ENCODE measurements around the gene STIP1. TPM values are rescaled to one million over a fixed set of nuclear protein-coding genes. Genes with fewer than 3 reads are reported as not detected.

STIP1 gene
- total and polyA plus RNA-seq, 10 of the 15 experiments (the other 5 are each of a cell fraction or from before 2014, with no cell fraction given): 25.2 to 291 (median 191) TPM

DNA sequence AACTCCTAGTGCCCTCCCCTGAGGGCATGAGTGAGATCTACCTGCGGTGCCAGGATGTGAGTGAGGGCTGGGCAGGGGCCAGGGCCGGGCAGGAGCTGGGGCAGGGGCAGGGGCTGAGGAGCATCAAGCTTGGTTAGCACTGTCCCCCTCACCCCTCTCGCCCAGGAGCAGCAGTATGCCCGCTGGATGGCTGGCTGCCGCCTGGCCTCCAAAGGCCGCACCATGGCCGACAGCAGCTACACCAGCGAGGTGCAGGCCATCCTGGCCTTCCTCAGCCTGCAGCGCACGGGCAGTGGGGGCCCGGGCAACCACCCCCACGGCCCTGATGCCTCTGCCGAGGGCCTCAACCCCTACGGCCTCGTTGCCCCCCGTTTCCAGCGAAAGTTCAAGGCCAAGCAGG is 34.3 kb downstream of the STIP1 start:
- CTCF ChIA-PET: interaction anchor here (4.2 kb wide), 1 partner anchor 15 kb away, joined by 14 read pairs; the partner anchor contains the start of gene FERMT3
- FAIRE-seq: no peak

GRCh38 chr11:64220798-64221197 is 34.8 kb downstream of the STIP1 start:
- FAIRE-seq: no peak
- no TSS peak for BruUV-seq (replicated peaks)
- TF ChIP-seq MTA3 (IDR thresholded peaks at IDR 0.05; ENCODE audit: borderline replicate concordance, low read length) (no peak), MXI1 (IDR thresholded peaks at IDR 0.05; ENCODE audit: low read depth, low read length) (no peak), RB1 (IDR thresholded peaks at IDR 0.05; ENCODE audit: borderline replicate concordance) (no peak), BCL11A (IDR thresholded peaks at IDR 0.05; ENCODE audit: low read depth, low read length) (no peak), ZNF217 (IDR thresholded peaks at IDR 0.05) (no peak), BACH1 (IDR thresholded peaks at IDR 0.05; ENCODE audit: borderline replicate concordance) (no peak), JUND (IDR thresholded peaks at IDR 0.05; ENCODE audit: low read depth, low read length) (no peak), ASH2L (IDR thresholded peaks at IDR 0.05; ENCODE audit: borderline replicate concordance, low read depth) (no peak)
- TF ChIP-seq, protein P1, sequence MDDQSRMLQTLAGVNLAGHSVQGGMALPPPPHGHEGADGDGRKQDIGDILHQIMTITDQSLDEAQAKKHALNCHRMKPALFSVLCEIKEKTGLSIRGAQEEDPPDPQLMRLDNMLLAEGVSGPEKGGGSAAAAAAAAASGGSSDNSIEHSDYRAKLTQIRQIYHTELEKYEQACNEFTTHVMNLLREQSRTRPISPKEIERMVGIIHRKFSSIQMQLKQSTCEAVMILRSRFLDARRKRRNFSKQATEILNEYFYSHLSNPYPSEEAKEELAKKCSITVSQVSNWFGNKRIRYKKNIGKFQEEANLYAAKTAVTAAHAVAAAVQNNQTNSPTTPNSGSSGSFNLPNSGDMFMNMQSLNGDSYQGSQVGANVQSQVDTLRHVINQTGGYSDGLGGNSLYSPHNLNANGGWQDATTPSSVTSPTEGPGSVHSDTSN (IDR thresholded peaks at IDR 0.05; ENCODE audit: insufficient replicate concordance, low read depth, low read length): no peak

More for the DNA sequence above, 34.3 kb downstream of the STIP1 start:
- no peaks in the 10 kb centered on the region for H4K20me1 ChIP-seq (ENCODE audit: control insufficient read depth, insufficient read depth)
- H3K79me2 ChIP-seq (ENCODE audit: control insufficient read depth, insufficient read depth, low read length): peaks cover 6% of the 10 kb centered on the region
- H3K4me2 ChIP-seq (ENCODE audit: control insufficient read depth, insufficient read depth): no peak overlapping the region
- intact Hi-C loops (cut with micrococcal nuclease; ENCODE audit: unreplicated experiment) (no loop called here), in situ Hi-C loops (cut with MboI) (no loop called here)
- ATAC-seq (no peak), DNase-seq (ENCODE audit: low read depth, low spot score) (no peak)
- SMC1A ChIA-PET (ENCODE audit: uncharacterized antibody, unreplicated experiment): no interaction called here
- no peak overlapping the region for H2AFZ ChIP-seq (ENCODE audit: control insufficient read depth, low read depth, low read length)
- POLR2A ChIA-PET: interaction anchor here (1.0 to 2.6 kb wide), 2 partner anchors 10 to 14 kb away, joined by 3 to 11 read pairs; partner anchors contain the start of gene FERMT3
- H3K9me3 ChIP-seq (replicated peaks; ENCODE audit: control insufficient read depth, insufficient read depth, low read length): no peaks in the 10 kb centered on the region
- no peak for TF ChIP-seq CHD2 (IDR thresholded peaks at IDR 0.05; ENCODE audit: borderline replicate concordance, low read depth, low read length)
- no peak for TF ChIP-seq NFXL1 (IDR thresholded peaks at IDR 0.05; ENCODE audit: borderline replicate concordance)
- no peak for TF ChIP-seq BCL11A (IDR thresholded peaks at IDR 0.05; ENCODE audit: low read depth, low read length)
- TF ChIP-seq CHD4 (IDR thresholded peaks at IDR 0.05): no peak
- no peak for TF ChIP-seq BHLHE40 (IDR thresholded peaks at IDR 0.05; ENCODE audit: borderline replicate concordance in 1 of 2, low read depth in 2 of 2, low read length in 1 of 2)
- TF ChIP-seq SUZ12 (IDR thresholded peaks at IDR 0.05; ENCODE audit: unreplicated experiment): no peak
- TF ChIP-seq SMC3 (IDR thresholded peaks at IDR 0.05; ENCODE audit: borderline replicate concordance, low read length): no peak
- TF ChIP-seq, protein P2, sequence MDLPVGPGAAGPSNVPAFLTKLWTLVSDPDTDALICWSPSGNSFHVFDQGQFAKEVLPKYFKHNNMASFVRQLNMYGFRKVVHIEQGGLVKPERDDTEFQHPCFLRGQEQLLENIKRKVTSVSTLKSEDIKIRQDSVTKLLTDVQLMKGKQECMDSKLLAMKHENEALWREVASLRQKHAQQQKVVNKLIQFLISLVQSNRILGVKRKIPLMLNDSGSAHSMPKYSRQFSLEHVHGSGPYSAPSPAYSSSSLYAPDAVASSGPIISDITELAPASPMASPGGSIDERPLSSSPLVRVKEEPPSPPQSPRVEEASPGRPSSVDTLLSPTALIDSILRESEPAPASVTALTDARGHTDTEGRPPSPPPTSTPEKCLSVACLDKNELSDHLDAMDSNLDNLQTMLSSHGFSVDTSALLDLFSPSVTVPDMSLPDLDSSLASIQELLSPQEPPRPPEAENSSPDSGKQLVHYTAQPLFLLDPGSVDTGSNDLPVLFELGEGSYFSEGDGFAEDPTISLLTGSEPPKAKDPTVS (IDR thresholded peaks at IDR 0.05; ENCODE audit: low read depth, low read length): no peak
- TF ChIP-seq FOXK2 (IDR thresholded peaks at IDR 0.05): no peak
- RAD21 ChIA-PET (ENCODE audit: unreplicated experiment): interaction anchor here (0.6 kb wide), 1 partner anchor 16 kb away, joined by 3 read pairs; no protein-coding TSS in a partner anchor
- H3K4me1 ChIP-seq (ENCODE audit: control insufficient read depth, insufficient read depth, low read length): peaks cover 3% of the 10 kb centered on the region; the same call in 1 of the 2 replicates
- WGBS (ENCODE audit: insufficient coverage, insufficient replicate concordance, low lambda C conversion rate, missing lambda C conversion rate): 97% methylated on average over 16 of the region's 17 CpGs
- no peak overlapping the region for H3K9ac ChIP-seq (ENCODE audit: control insufficient read depth, insufficient read depth, low read length)
- no peak overlapping the region for H3K27ac ChIP-seq (ENCODE audit: control insufficient read depth, insufficient read depth)
- no peaks in the 10 kb centered on the region for H3K27me3 ChIP-seq (replicated peaks in 1 of 2; ENCODE audit: control insufficient read depth in 2 of 2, insufficient read depth in 2 of 2, low read length in 1 of 2)
- peaks cover 27 to 30% of the 10 kb centered on the region in 2 experiments for H3K36me3 ChIP-seq (ENCODE audit: control insufficient read depth in 2 of 2, insufficient read depth in 2 of 2, low read length in 1 of 2)
- H3K4me3 ChIP-seq: no peak overlapping the region
- BruUV-seq (replicated peaks): no TSS peak

More at GRCh38 chr11:64220798-64221197, 34.8 kb downstream of the STIP1 start:
- H3K4me1 ChIP-seq (ENCODE audit: control insufficient read depth, insufficient read depth, low read length): peaks cover 3% of the 10 kb centered on the region; the same call in 1 of the 2 replicates
- DNase-seq (ENCODE audit: low read depth, low spot score) (no peak), ATAC-seq (no peak)
- CTCF ChIA-PET: no interaction called here
- POLR2A ChIA-PET: interaction anchor here (1.0 to 2.6 kb wide), 2 partner anchors 11 to 14 kb away, joined by 3 to 11 read pairs; partner anchors contain the start of gene FERMT3
- H3K27me3 ChIP-seq (replicated peaks in 1 of 2; ENCODE audit: control insufficient read depth in 2 of 2, insufficient read depth in 2 of 2, low read length in 1 of 2): no peaks in the 10 kb centered on the region
- intact Hi-C loops (cut with micrococcal nuclease; ENCODE audit: unreplicated experiment) (no loop called here), in situ Hi-C loops (cut with MboI) (no loop called here)
- H3K27ac ChIP-seq (ENCODE audit: control insufficient read depth, insufficient read depth): no peak overlapping the region
- no peak overlapping the region for H2AFZ ChIP-seq (ENCODE audit: control insufficient read depth, low read depth, low read length)
- H3K36me3 ChIP-seq (ENCODE audit: control insufficient read depth in 2 of 2, insufficient read depth in 2 of 2, low read length in 1 of 2): peaks cover 26 to 27% of the 10 kb centered on the region in 2 experiments
- WGBS (ENCODE audit: insufficient coverage, insufficient replicate concordance, low lambda C conversion rate, missing lambda C conversion rate): 95% methylated on average over 14 of the region's 14 CpGs
- no peaks in the 10 kb centered on the region for H4K20me1 ChIP-seq (ENCODE audit: control insufficient read depth, insufficient read depth)
- no peak overlapping the region for H3K4me2 ChIP-seq (ENCODE audit: control insufficient read depth, insufficient read depth)
- H3K9me3 ChIP-seq (replicated peaks; ENCODE audit: control insufficient read depth, insufficient read depth, low read length): no peaks in the 10 kb centered on the region
- RAD21 ChIA-PET (ENCODE audit: unreplicated experiment): interaction anchor here (0.6 kb wide), 1 partner anchor 16 kb away, joined by 3 read pairs; no protein-coding TSS in a partner anchor
- SMC1A ChIA-PET (ENCODE audit: uncharacterized antibody, unreplicated experiment): no interaction called here
- no peak overlapping the region for H3K9ac ChIP-seq (ENCODE audit: control insufficient read depth, insufficient read depth, low read length)
- H3K4me3 ChIP-seq: no peak overlapping the region
- peaks cover 12% of the 10 kb centered on the region for H3K79me2 ChIP-seq (ENCODE audit: control insufficient read depth, insufficient read depth, low read length)

All from GM12878 (cell line).